ENCODE results near the gene CDH4. TPM values are rescaled to one million over a fixed set of nuclear protein-coding genes. Genes with fewer than 3 reads are reported as not detected.

The CDH4 gene
- total and polyA plus RNA-seq, 4 experiments from 2014 or later, result 0.39 to 1.1 (median 0.41) TPM; not detected in 1

- CTCF ChIA-PET (ENCODE audit: partially characterized antibody), result no interaction called here
- no peak overlapping the region for H3K27ac Mint-ChIP-seq
- POLR2A ChIA-PET (ENCODE audit: partially characterized antibody), result no interaction called here
- Histone ChIP-seq H3K4me3 (ENCODE audit: low read length in 2 of 2) (no peak overlapping the region), H3K27ac (ENCODE audit: low read depth, low read length) (no peak overlapping the region), H3K9me3 (ENCODE audit: control insufficient read depth in 1 of 2, low read length in 2 of 2) (no peaks in the 10 kb centered on the region), H3K4me1 (ENCODE audit: insufficient read depth, low read length) (no peaks in the 10 kb centered on the region), H3K27me3 (ENCODE audit: insufficient read depth, low read length) (no peaks in the 10 kb centered on the region), H3K36me3 (ENCODE audit: insufficient read depth, low read length) (no peaks in the 10 kb centered on the region)
- no peak for DNase-seq
- peaks cover 3% of the 10 kb centered on the region in 2 donors for H3K27me3 Mint-ChIP-seq
- no peaks in the 10 kb centered on the region for H3K4me1 Mint-ChIP-seq
- intact Hi-C loops (cut with micrococcal nuclease), result no loop called here
- no peaks in the 10 kb centered on the region for H3K36me3 Mint-ChIP-seq
- H3K4me3 Mint-ChIP-seq, result no peak overlapping the region
- peaks cover 0 to 3% (median 0%) of the 10 kb centered on the region in 8 donors for H3K9me3 Mint-ChIP-seq
Observed at GRCh38 chr20:61919675-61920365, 667.8 kb downstream of the CDH4 start.

GRCh38 chr20:61922411-61922810 lies 670.4 kb downstream of the CDH4 start:
- Mint-ChIP-seq H3K4me3 (no peak overlapping the region), H3K4me1 (no peaks in the 10 kb centered on the region), H3K27ac (no peak overlapping the region), H3K36me3 (no peaks in the 10 kb centered on the region), H3K27me3 (peaks cover 0 to 4% of the 10 kb centered on the region in 2 donors), H3K9me3 (peaks cover 0 to 3% (median 0%) of the 10 kb centered on the region in 8 donors)
- H3K4me1 ChIP-seq (ENCODE audit: insufficient read depth, low read length), result no peaks in the 10 kb centered on the region
- H3K27me3 ChIP-seq (ENCODE audit: insufficient read depth, low read length), result no peaks in the 10 kb centered on the region
- ChIA-PET POLR2A (ENCODE audit: partially characterized antibody) (no interaction called here), CTCF (ENCODE audit: partially characterized antibody) (interaction anchor here (0.7 kb wide), 1 partner anchor 26 kb away, joined by 3 read pairs; no protein-coding TSS in a partner anchor)
- no peak overlapping the region for H3K27ac ChIP-seq (ENCODE audit: low read depth, low read length)
- no peaks in the 10 kb centered on the region for H3K36me3 ChIP-seq (ENCODE audit: insufficient read depth, low read length)
- no peaks in the 10 kb centered on the region for H3K9me3 ChIP-seq (ENCODE audit: control insufficient read depth in 1 of 2, low read length in 2 of 2)
- DNase-seq, result no peak
- H3K4me3 ChIP-seq (ENCODE audit: low read length in 2 of 2), result no peak overlapping the region
- intact Hi-C loops (cut with micrococcal nuclease), result no loop called here

- Mint-ChIP-seq H3K27me3 (peaks cover 0 to 4% of the 10 kb centered on the region in 2 donors), H3K4me3 (no peak overlapping the region), H3K27ac (no peak overlapping the region), H3K9me3 (peaks cover 0 to 3% (median 0%) of the 10 kb centered on the region in 8 donors), H3K4me1 (no peaks in the 10 kb centered on the region), H3K36me3 (no peaks in the 10 kb centered on the region)
- Histone ChIP-seq H3K4me3 (ENCODE audit: low read length in 2 of 2) (no peak overlapping the region), H3K27me3 (ENCODE audit: insufficient read depth, low read length) (no peaks in the 10 kb centered on the region), H3K4me1 (ENCODE audit: insufficient read depth, low read length) (no peaks in the 10 kb centered on the region), H3K9me3 (ENCODE audit: control insufficient read depth in 1 of 2, low read length in 2 of 2) (no peaks in the 10 kb centered on the region), H3K36me3 (ENCODE audit: insufficient read depth, low read length) (no peaks in the 10 kb centered on the region), H3K27ac (ENCODE audit: low read depth, low read length) (no peak overlapping the region)
- DNase-seq, result no peak
- ChIA-PET POLR2A (ENCODE audit: partially characterized antibody) (no interaction called here), CTCF (ENCODE audit: partially characterized antibody) (no interaction called here)
- intact Hi-C loops (cut with micrococcal nuclease), result no loop called here
Observed at GRCh38 chr20:61922936-61923335, 670.9 kb downstream of the CDH4 start.

GRCh38 chr20:61923371-61924166 lies 671.5 kb downstream of the CDH4 start:
- H3K36me3 Mint-ChIP-seq, result no peaks in the 10 kb centered on the region
- CTCF ChIA-PET (ENCODE audit: partially characterized antibody), result no interaction called here
- Histone ChIP-seq H3K9me3 (ENCODE audit: control insufficient read depth in 1 of 2, low read length in 2 of 2) (no peaks in the 10 kb centered on the region), H3K4me1 (ENCODE audit: insufficient read depth, low read length) (no peaks in the 10 kb centered on the region), H3K36me3 (ENCODE audit: insufficient read depth, low read length) (no peaks in the 10 kb centered on the region), H3K27me3 (ENCODE audit: insufficient read depth, low read length) (no peaks in the 10 kb centered on the region), H3K4me3 (ENCODE audit: low read length in 2 of 2) (no peak overlapping the region), H3K27ac (ENCODE audit: low read depth, low read length) (no peak overlapping the region)
- H3K9me3 Mint-ChIP-seq, result peaks cover 0 to 3% (median 0%) of the 10 kb centered on the region in 8 donors
- POLR2A ChIA-PET (ENCODE audit: partially characterized antibody), result no interaction called here
- DNase-seq, result no peak
- intact Hi-C loops (cut with micrococcal nuclease), result no loop called here
- no peak overlapping the region for H3K27ac Mint-ChIP-seq
- H3K27me3 Mint-ChIP-seq, result peaks cover 0 to 4% of the 10 kb centered on the region in 2 donors
- no peak overlapping the region for H3K4me3 Mint-ChIP-seq
- H3K4me1 Mint-ChIP-seq, result no peaks in the 10 kb centered on the region

GRCh38 chr20:61924211-61924857 lies 672.3 kb downstream of the CDH4 start:
- DNase-seq, result no peak
- Histone ChIP-seq H3K4me1 (ENCODE audit: insufficient read depth, low read length) (no peaks in the 10 kb centered on the region), H3K36me3 (ENCODE audit: insufficient read depth, low read length) (no peaks in the 10 kb centered on the region), H3K27me3 (ENCODE audit: insufficient read depth, low read length) (no peaks in the 10 kb centered on the region), H3K27ac (ENCODE audit: low read depth, low read length) (no peak overlapping the region), H3K9me3 (ENCODE audit: control insufficient read depth in 1 of 2, low read length in 2 of 2) (no peaks in the 10 kb centered on the region), H3K4me3 (ENCODE audit: low read length in 2 of 2) (no peak overlapping the region)
- Mint-ChIP-seq H3K27ac (no peak overlapping the region), H3K27me3 (peaks cover 0 to 4% of the 10 kb centered on the region in 2 donors), H3K4me1 (no peaks in the 10 kb centered on the region), H3K36me3 (no peaks in the 10 kb centered on the region), H3K9me3 (peaks cover 0 to 3% (median 0%) of the 10 kb centered on the region in 8 donors), H3K4me3 (no peak overlapping the region)
- intact Hi-C loops (cut with micrococcal nuclease), result no loop called here
- POLR2A ChIA-PET (ENCODE audit: partially characterized antibody), result no interaction called here
- CTCF ChIA-PET (ENCODE audit: partially characterized antibody), result no interaction called here

GRCh38 chr20:61924858-61925554 lies 672.9 kb downstream of the CDH4 start:
- intact Hi-C loops (cut with micrococcal nuclease), result no loop called here
- CTCF ChIA-PET (ENCODE audit: partially characterized antibody), result no interaction called here
- POLR2A ChIA-PET (ENCODE audit: partially characterized antibody), result no interaction called here
- no peaks in the 10 kb centered on the region for H3K36me3 Mint-ChIP-seq
- Histone ChIP-seq H3K4me1 (ENCODE audit: insufficient read depth, low read length) (no peaks in the 10 kb centered on the region), H3K27ac (ENCODE audit: low read depth, low read length) (no peak overlapping the region), H3K36me3 (ENCODE audit: insufficient read depth, low read length) (no peaks in the 10 kb centered on the region), H3K27me3 (ENCODE audit: insufficient read depth, low read length) (no peaks in the 10 kb centered on the region), H3K4me3 (ENCODE audit: low read length in 2 of 2) (no peak overlapping the region), H3K9me3 (ENCODE audit: control insufficient read depth in 1 of 2, low read length in 2 of 2) (no peaks in the 10 kb centered on the region)
- H3K4me3 Mint-ChIP-seq, result no peak overlapping the region
- DNase-seq, result no peak
- peaks cover 0 to 3% (median 0%) of the 10 kb centered on the region in 8 donors for H3K9me3 Mint-ChIP-seq
- peaks cover 0 to 4% of the 10 kb centered on the region in 2 donors for H3K27me3 Mint-ChIP-seq
- H3K27ac Mint-ChIP-seq, result no peak overlapping the region
- H3K4me1 Mint-ChIP-seq, result no peaks in the 10 kb centered on the region
